Muscle layer of duodenum (tissue), 2 donors: ENCODE results near the gene ZNF536.

Experiments
- H3K27ac ChIP-seq: one replicate; pipeline ENCODE4 v1.7.0; 2013; ENCODE audit warnings: mild to moderate bottlenecking, low read length
- H3K27me3 ChIP-seq: one replicate; pipeline ENCODE4 v1.7.0; 2013; ENCODE audit warnings: low read depth, mild to moderate bottlenecking, control low read depth, low read length
- H3K36me3 ChIP-seq, 2 donors: one replicate each; pipeline ENCODE4 v1.7.0; 2013; ENCODE audit warnings: low read length in 2 of 2, control low read depth in 1 of 2, mild to moderate bottlenecking in 1 of 2; ENCODE audit not compliant: insufficient read depth in 2 of 2, control insufficient read depth in 1 of 2
- H3K4me1 ChIP-seq, 2 donors: one replicate each; pipeline ENCODE4 v1.7.0; 2013; ENCODE audit warnings: low read length in 2 of 2, mild to moderate bottlenecking in 2 of 2, control low read depth in 1 of 2, moderate library complexity in 1 of 2; ENCODE audit not compliant: insufficient read depth in 2 of 2, control insufficient read depth in 1 of 2
- H3K4me3 ChIP-seq, 2 donors: one replicate each; pipeline ENCODE4 v1.7.0; 2013; ENCODE audit warnings: low read length in 2 of 2, low read depth in 1 of 2, mild to moderate bottlenecking in 1 of 2
- H3K9me3 ChIP-seq, 2 donors: one replicate each; pipeline ENCODE4 v1.7.0; 2013; ENCODE audit warnings: low read length in 2 of 2, control low read depth in 1 of 2, mild to moderate bottlenecking in 1 of 2; ENCODE audit not compliant: control insufficient read depth in 1 of 2
- donor health status: healthy.

The ZNF536 gene

DNA sequence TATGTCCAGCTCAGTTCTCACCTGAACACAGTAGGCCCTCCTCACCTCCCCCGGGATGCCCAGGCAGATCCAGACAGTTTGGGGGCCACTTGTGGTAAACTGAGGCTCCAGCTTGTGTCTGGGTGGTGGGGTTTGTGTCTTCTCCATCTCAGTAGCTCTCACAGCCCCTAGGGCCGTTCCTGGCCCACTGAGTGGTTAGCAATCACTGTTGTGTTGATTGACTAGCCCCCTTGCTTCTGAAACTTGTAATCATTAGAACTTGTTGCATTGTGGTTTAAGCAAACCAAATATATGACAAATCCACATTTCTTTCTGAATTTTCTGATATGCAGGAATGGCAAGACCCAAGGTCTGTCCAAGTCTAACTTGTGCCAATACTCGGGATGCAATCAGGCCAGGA, 13.9 kb upstream of the ZNF536 start:
- Histone ChIP-seq H3K4me1 (no peaks in the 10 kb centered on the region), H3K4me3 (no peak overlapping the region), H3K27me3 (no peaks in the 10 kb centered on the region), H3K9me3 (no peaks in the 10 kb centered on the region), H3K27ac (no peak overlapping the region), H3K36me3 (no peaks in the 10 kb centered on the region)

GRCh38 chr19:30358821-30359580, 13.2 kb upstream of the ZNF536 start:
- H3K27me3 ChIP-seq = no peaks in the 10 kb centered on the region
- H3K9me3 ChIP-seq = no peaks in the 10 kb centered on the region
- no peaks in the 10 kb centered on the region for H3K36me3 ChIP-seq
- no peak overlapping the region for H3K27ac ChIP-seq
- no peak overlapping the region for H3K4me3 ChIP-seq
- no peaks in the 10 kb centered on the region for H3K4me1 ChIP-seq

DNA sequence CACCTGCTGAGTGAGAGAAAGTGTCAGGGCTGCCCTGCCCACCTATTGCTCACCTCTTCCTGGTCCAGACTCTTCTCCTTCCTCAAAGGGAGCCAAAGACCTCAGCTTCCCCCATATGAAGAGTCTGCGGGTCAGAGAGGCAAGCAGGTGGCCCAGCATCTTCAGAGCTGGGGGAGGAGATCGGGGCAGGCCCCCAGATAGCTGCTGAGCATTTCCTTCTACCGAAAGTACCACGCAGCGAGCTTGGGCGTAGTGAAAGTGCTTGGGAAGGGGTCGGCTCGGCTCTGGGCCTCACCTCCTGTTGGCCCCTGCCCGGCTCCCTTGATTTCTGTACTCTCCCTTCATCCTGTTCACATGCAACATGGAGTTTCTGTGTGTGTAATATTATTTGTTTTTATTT, 12.2 kb upstream of the ZNF536 start:
- no peak overlapping the region for H3K27ac ChIP-seq

DNA sequence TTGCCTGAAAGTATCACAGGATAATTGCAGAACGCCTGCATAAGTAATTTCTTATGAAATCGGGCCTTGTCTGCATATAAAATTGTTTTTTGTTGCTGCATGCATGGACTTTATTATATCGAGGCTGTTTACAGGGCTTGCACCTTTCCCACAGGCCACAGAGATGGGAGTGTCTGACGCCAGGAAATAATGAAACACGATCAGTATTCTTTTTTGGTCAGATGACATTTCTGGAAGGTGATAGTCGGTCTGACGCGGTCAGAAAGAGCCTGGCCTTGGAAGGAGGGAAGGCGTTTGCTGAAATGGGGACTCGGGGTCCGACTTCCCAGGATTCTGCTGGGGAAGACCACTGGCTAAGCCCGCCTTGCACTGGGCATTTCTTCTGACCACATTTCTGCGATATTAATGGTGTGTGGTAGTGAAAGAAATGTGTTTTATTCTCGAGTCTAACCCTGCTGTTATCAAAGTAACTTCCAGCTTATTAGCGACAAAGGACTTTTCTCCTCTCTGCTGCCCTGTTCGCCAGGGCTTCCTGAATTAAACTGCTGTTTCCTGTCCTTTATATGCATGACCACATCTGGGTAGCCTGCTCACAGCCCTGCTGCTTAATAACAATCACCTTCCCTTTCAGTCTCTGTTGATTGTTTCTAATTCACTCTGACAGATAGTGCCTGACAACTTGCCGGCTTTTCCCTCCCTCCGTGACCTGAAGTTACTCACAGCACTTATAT, 11.6 kb upstream of the ZNF536 start:
- Histone ChIP-seq H3K27me3 (no peaks in the 10 kb centered on the region), H3K27ac (no peak overlapping the region), H3K4me3 (no peak overlapping the region), H3K4me1 (no peaks in the 10 kb centered on the region), H3K36me3 (no peaks in the 10 kb centered on the region), H3K9me3 (no peaks in the 10 kb centered on the region)

More for the DNA sequence above, 12.2 kb upstream of the ZNF536 start:
- H3K27me3 ChIP-seq = no peaks in the 10 kb centered on the region
- no peaks in the 10 kb centered on the region for H3K9me3 ChIP-seq
- H3K4me1 ChIP-seq = no peaks in the 10 kb centered on the region
- no peak overlapping the region for H3K4me3 ChIP-seq
- no peaks in the 10 kb centered on the region for H3K36me3 ChIP-seq

GRCh38 chr19:30361107-30361447, 11.1 kb upstream of the ZNF536 start:
- Histone ChIP-seq H3K4me3 (no peak overlapping the region), H3K4me1 (no peaks in the 10 kb centered on the region), H3K27ac (no peak overlapping the region), H3K27me3 (no peaks in the 10 kb centered on the region), H3K36me3 (no peaks in the 10 kb centered on the region), H3K9me3 (no peaks in the 10 kb centered on the region)

- Histone ChIP-seq H3K9me3 (no peaks in the 10 kb centered on the region), H3K36me3 (no peaks in the 10 kb centered on the region), H3K4me1 (no peaks in the 10 kb centered on the region), H3K4me3 (no peak overlapping the region), H3K27me3 (no peaks in the 10 kb centered on the region), H3K27ac (no peak overlapping the region)
Observed at GRCh38 chr19:30361721-30362120, 10.5 kb upstream of the ZNF536 start.

GRCh38 chr19:30362156-30362754, 9.9 kb upstream of the ZNF536 start:
- Histone ChIP-seq H3K27ac (no peak overlapping the region), H3K36me3 (no peaks in the 10 kb centered on the region), H3K4me1 (no peaks in the 10 kb centered on the region), H3K4me3 (no peak overlapping the region), H3K9me3 (no peaks in the 10 kb centered on the region), H3K27me3 (no peaks in the 10 kb centered on the region)

- Histone ChIP-seq H3K4me1 (no peaks in the 10 kb centered on the region), H3K27me3 (no peaks in the 10 kb centered on the region), H3K36me3 (no peaks in the 10 kb centered on the region), H3K27ac (no peak overlapping the region), H3K4me3 (no peak overlapping the region), H3K9me3 (no peaks in the 10 kb centered on the region)
Observed at GRCh38 chr19:30363073-30363472, 9.1 kb upstream of the ZNF536 start.

DNA sequence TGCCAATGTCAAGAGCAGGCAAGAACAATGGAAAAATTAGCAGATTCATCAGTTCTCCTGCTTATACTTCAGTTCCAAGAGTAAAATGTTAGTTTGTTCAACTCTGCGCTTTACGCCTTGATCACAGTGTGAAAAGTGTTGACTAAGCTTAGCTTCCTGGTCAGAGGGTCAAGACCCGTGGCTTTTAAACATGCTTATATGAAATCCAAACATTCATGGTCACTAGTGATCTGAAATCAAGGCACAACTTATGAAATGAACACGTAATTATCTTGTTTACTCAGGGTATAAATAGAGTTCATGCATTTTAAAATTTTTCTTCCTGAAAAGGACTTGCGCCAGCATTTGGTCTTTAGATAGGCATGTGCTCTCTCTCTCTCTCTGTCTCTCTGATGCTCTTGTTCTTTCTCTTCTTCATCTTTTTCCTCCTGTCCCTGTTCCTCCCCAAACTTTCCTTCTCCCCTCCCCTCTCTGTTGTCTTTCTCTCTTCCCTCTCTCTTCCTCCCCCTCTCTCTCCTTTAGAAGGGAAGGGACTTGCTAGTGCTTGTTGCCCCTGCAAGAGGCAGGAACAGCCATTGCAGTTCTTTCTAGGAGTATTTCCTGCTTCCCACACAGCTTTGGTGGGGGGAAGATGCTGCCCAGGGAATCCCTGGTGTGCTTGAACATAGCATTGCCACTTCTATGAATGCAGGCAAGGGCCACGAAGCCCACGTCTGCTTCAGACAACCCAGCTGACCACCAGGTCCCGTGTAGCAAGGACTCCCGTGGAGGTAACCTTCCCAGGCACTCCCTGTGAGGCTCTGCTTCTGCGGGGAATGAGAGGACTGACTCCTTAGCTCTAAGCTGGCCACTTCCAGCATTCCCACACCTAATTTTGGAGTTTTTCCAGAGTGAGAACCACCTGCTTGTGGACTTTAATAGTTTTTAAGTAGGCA, 7.1 kb upstream of the ZNF536 start:
- Histone ChIP-seq H3K9me3 (no peaks in the 10 kb centered on the region), H3K36me3 (no peaks in the 10 kb centered on the region), H3K4me1 (no peaks in the 10 kb centered on the region), H3K4me3 (no peak overlapping the region), H3K27me3 (no peaks in the 10 kb centered on the region), H3K27ac (no peak overlapping the region)

DNA sequence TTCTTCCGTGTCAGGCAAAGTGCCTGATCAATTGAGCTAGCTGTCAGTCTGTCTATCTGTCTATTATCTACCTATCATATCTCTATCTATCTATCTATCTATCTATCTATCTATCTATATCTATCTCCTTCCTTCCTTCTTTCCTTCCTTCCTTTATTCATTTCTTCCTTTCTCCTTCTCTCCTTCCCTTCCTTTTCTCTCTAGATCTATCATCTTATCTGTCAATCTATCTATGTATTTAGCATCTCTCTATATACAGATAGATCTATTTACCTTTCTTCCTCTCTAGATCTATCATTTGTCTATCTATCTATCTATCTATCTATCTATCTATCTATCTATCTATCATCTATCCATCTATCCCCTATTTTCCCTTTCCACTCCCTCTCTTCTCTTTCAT, 5.9 kb upstream of the ZNF536 start:
- Histone ChIP-seq H3K36me3 (no peaks in the 10 kb centered on the region), H3K4me1 (no peaks in the 10 kb centered on the region), H3K4me3 (no peak overlapping the region), H3K27ac (no peak overlapping the region), H3K9me3 (no peaks in the 10 kb centered on the region), H3K27me3 (no peaks in the 10 kb centered on the region)

DNA sequence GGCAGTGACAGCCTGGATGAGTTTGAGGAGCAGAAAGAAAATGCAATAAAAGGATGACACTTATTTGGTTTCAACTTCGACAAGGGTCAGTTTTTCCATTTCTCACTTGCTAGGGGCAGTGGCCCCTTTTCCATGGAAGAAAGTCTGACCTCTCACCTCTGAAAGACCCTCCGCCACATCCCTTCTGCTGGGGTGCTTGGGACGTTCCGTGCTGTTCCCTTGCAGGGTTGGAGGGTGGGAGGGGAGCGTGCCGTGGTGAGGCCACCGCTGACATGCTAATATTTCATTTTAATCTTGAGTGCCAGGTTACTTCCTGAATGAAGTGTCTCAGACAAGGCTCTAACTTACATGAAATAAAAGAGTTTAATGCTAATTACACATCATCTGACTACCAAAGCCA, 5.2 kb upstream of the ZNF536 start:
- H3K4me3 ChIP-seq = no peak overlapping the region
- H3K27ac ChIP-seq = no peak overlapping the region
- H3K4me1 ChIP-seq = no peaks in the 10 kb centered on the region
- no peaks in the 10 kb centered on the region for H3K9me3 ChIP-seq
- no peaks in the 10 kb centered on the region for H3K27me3 ChIP-seq
- no peaks in the 10 kb centered on the region for H3K36me3 ChIP-seq
